GM23248 (cell line): ENCODE data around the gene SEMA6D.

ENCODE experiments used
- EZH2 ChIP-seq: fragments of 200-600 bp; sonication (generic); IDR thresholded peaks from 2 replicates; pipeline ENCODE4 v1.6.1; 2018; ENCODE audit warnings: antibody characterized with exemption, mild to moderate bottlenecking; ENCODE audit not compliant: insufficient read depth, poor library complexity, severe bottlenecking
- EZH2phosphoT487 ChIP-seq: fragments of 200-600 bp; sonication (generic); IDR thresholded peaks from 2 replicates; pipeline ENCODE4 v1.6.1; 2018; ENCODE audit warnings: antibody characterized with exemption, moderate library complexity, mild to moderate bottlenecking, low read depth; ENCODE audit not compliant: insufficient read depth

DNA sequence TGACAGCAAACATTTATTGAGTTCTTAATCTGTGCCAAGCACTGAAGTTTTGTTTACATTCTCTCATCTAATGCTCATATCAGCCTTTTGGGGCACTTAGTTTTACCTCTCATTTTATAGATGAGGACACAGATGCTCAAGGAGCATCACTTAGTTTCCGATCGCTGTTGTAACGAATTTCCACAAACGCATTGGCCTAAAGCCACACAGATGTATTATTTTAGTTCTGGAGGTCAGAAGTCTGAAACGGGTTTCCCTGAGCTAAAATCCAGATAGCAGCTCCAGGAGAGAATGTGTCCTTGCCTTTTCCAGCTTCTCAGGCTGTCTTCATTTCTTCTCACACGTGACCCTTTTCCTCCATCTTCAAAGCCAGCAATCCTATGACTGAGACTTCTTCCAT lies 11.1 kb downstream of the SEMA6D start:
- TF ChIP-seq EZH2phosphoT487 (no peak), EZH2 (no peak)
